SH-SY5Y (cell line): ENCODE data around the gene ARHGAP26.

Experiments used
- GATA2 ChIP-seq: IDR thresholded peaks from 2 replicates; pipeline ENCODE4 v1.6.1; 2011; ENCODE audit warnings: mild to moderate bottlenecking, low read depth, low read length
- GATA3 ChIP-seq: IDR thresholded peaks from 2 replicates; pipeline ENCODE4 v1.6.1; 2011; ENCODE audit warnings: low read depth, mild to moderate bottlenecking, low read length, moderate library complexity

- TF ChIP-seq GATA2 (no peak), GATA3 (no peak)
Observed at GRCh38 chr5:142901476-142902185, 131.5 kb downstream of the ARHGAP26 start.
